Measurements from ENCODE around the gene DLGAP1. TPM values are rescaled to one million over a fixed set of nuclear protein-coding genes. Genes with fewer than 3 reads are reported as not detected.
"Not testable (repeated sequence)": the region's sequence is repeated elsewhere in the genome, so short reads cannot be mapped to it uniquely, and the experiment has no call there.

The DLGAP1 gene
- total RNA-seq, 4 donors from 2014 or later, result 1.2 to 1.4 (median 1.4) TPM

GRCh38 chr18:3611313-3612090 is 843.6 kb downstream of the DLGAP1 start:
- no peak for DNase-seq (ENCODE audit: extremely low spot score)
- H3K9me3 ChIP-seq, result no peaks in the 10 kb centered on the region
- no peaks in the 10 kb centered on the region for H3K36me3 ChIP-seq
- TF ChIP-seq POLR2AphosphoS5 (IDR thresholded peaks at IDR 0.05) (no peak), EP300 (IDR thresholded peaks at IDR 0.05) (no peak), POLR2A (IDR thresholded peaks at IDR 0.05; ENCODE audit: low read depth) (no peak), CTCF (IDR thresholded peaks at IDR 0.05) (no peak)
- intact Hi-C loops (cut with DNase I), result no loop called here
- H3K4me1 ChIP-seq, result peaks cover 0 to 6% (median under 1%) of the 10 kb centered on the region in 4 donors
- no peak overlapping the region for H3K27ac ChIP-seq (replicated peaks in 1 of 4)
- H3K27me3 ChIP-seq, result no peaks in the 10 kb centered on the region
- no peak overlapping the region for H3K4me3 ChIP-seq
- WGBS, result 72% methylated on average over 15 of the region's 15 CpGs

- H3K27ac ChIP-seq (replicated peaks in 1 of 4), result no peak overlapping the region
- H3K9me3 ChIP-seq, result no peaks in the 10 kb centered on the region
- H3K36me3 ChIP-seq, result no peaks in the 10 kb centered on the region
- no peak overlapping the region for H3K4me3 ChIP-seq
- H3K27me3 ChIP-seq, result no peaks in the 10 kb centered on the region
- WGBS, result 80% methylated on average over 6 of the region's 6 CpGs
- TF ChIP-seq POLR2A (IDR thresholded peaks at IDR 0.05; ENCODE audit: low read depth), result no peak
- no peak for TF ChIP-seq EP300 (IDR thresholded peaks at IDR 0.05)
- no peak for TF ChIP-seq CTCF (IDR thresholded peaks at IDR 0.05)
- TF ChIP-seq POLR2AphosphoS5 (IDR thresholded peaks at IDR 0.05), result no peak
- DNase-seq (ENCODE audit: extremely low spot score), result no peak
- intact Hi-C loops (cut with DNase I), result no loop called here
- peaks cover 0 to 12% (median 7%) of the 10 kb centered on the region in 4 donors for H3K4me1 ChIP-seq
These were observed 844.3 kb downstream of the DLGAP1 start for GRCh38 chr18:3610813-3611212.

- intact Hi-C loops (cut with DNase I), result no loop called here
- Histone ChIP-seq H3K4me3 (no peak overlapping the region), H3K36me3 (no peaks in the 10 kb centered on the region), H3K4me1 (peaks cover 5 to 18% (median 13%) of the 10 kb centered on the region in 4 donors), H3K27me3 (no peaks in the 10 kb centered on the region), H3K9me3 (no peaks in the 10 kb centered on the region), H3K27ac (replicated peaks in 1 of 4) (no peak overlapping the region)
- 88% methylated on average over 2 of the region's 2 CpGs for WGBS
- no peak for DNase-seq (ENCODE audit: extremely low spot score)
- TF ChIP-seq EP300 (IDR thresholded peaks at IDR 0.05), result no peak
- no peak for TF ChIP-seq POLR2AphosphoS5 (IDR thresholded peaks at IDR 0.05)
- no peak for TF ChIP-seq POLR2A (IDR thresholded peaks at IDR 0.05; ENCODE audit: low read depth)
- no peak for TF ChIP-seq CTCF (IDR thresholded peaks at IDR 0.05)
These were observed 844.9 kb downstream of the DLGAP1 start for GRCh38 chr18:3610188-3610708.

GRCh38 chr18:3608488-3608887 is 846.6 kb downstream of the DLGAP1 start:
- no peaks in the 10 kb centered on the region for H3K36me3 ChIP-seq
- WGBS, result 86% methylated on average over 4 of the region's 4 CpGs
- no peaks in the 10 kb centered on the region for H3K27me3 ChIP-seq
- DNase-seq (ENCODE audit: extremely low spot score), result no peak
- H3K27ac ChIP-seq (replicated peaks in 1 of 4), result no peak overlapping the region
- intact Hi-C loops (cut with DNase I), result no loop called here
- no peaks in the 10 kb centered on the region for H3K9me3 ChIP-seq
- H3K4me3 ChIP-seq, result no peak overlapping the region
- TF ChIP-seq POLR2A (IDR thresholded peaks at IDR 0.05; ENCODE audit: low read depth), result no peak
- no peak for TF ChIP-seq POLR2AphosphoS5 (IDR thresholded peaks at IDR 0.05)
- no peak for TF ChIP-seq EP300 (IDR thresholded peaks at IDR 0.05)
- no peak for TF ChIP-seq CTCF (IDR thresholded peaks at IDR 0.05)
- peaks cover 23 to 35% (median 29%) of the 10 kb centered on the region in 4 donors for H3K4me1 ChIP-seq

- H3K36me3 ChIP-seq; intact Hi-C loops (cut with DNase I); H3K4me3 ChIP-seq; H3K27ac ChIP-seq (replicated peaks in 1 of 4); DNase-seq (ENCODE audit: extremely low spot score); H3K9me3 ChIP-seq; H3K27me3 ChIP-seq: not testable (repeated sequence)
- 85% methylated on average over 8 of the region's 8 CpGs for WGBS
- H3K4me1 ChIP-seq, result peaks cover 23 to 39% (median 34%) of the 10 kb centered on the region in 4 donors
These were observed 847.0 kb downstream of the DLGAP1 start for GRCh38 chr18:3608099-3608453.
